Ovary (tissue), 9 donors: ENCODE data around the gene PSTK. TPM values are rescaled to one million over a fixed set of nuclear protein-coding genes. Genes with fewer than 3 reads are reported as not detected.

Experiments
- DNase-seq, 5 donors: peaks; one replicate each; pipeline ENCODE4 v3.0.0-alpha.2; 2019 to 2020
- H3K27ac ChIP-seq, 2 donors: fragments of 200-600 bp; one replicate each; pipeline versions ENCODE4 v1.5.1 to v1.8.0; 2019 to 2022
- H3K27me3 ChIP-seq: fragments of 200-600 bp; one replicate; pipeline ENCODE4 v1.8.0; 2022
- H3K36me3 ChIP-seq: fragments of 200-600 bp; sonication (generic); one replicate; pipeline ENCODE4 v1.5.1; 2019
- H3K4me1 ChIP-seq: one replicate; pipeline ENCODE4 v1.8.1; 2013; ENCODE audit warnings: mild to moderate bottlenecking, moderate library complexity; ENCODE audit not compliant: insufficient read depth
- H3K4me3 ChIP-seq: fragments of 200-600 bp; sonication (generic); one replicate; pipeline ENCODE4 v1.5.1; 2017
- H3K9me3 ChIP-seq, 2 donors: fragments of 200-600 bp in 1 of 2; sonication (generic) in 1 of 2; one replicate each; pipeline versions ENCODE4 v1.5.1 to v1.8.1; 2013 to 2019; ENCODE audit warnings: mild to moderate bottlenecking in 1 of 2, moderate library complexity in 1 of 2
- CTCF ChIP-seq, 3 donors: fragments of 450-650 bp in 2 of 3; fragments of 200-600 bp in 1 of 3; IDR thresholded peaks; one replicate each; pipeline versions ENCODE4 v1.5.1 to v1.8.0; 2016 to 2022; ENCODE audit warnings: antibody characterized with exemption in 3 of 3, mild to moderate bottlenecking in 1 of 3
- EP300 ChIP-seq: sonication (generic); formaldehyde crosslinking; IDR thresholded peaks from one replicate; pipeline ENCODE4 v1.6.1; 2017; ENCODE audit warnings: antibody characterized with exemption
- POLR2A ChIP-seq: fragments of 450-650 bp; IDR thresholded peaks from one replicate; pipeline ENCODE4 v1.6.1; 2017; ENCODE audit warnings: antibody characterized with exemption, mild to moderate bottlenecking, moderate library complexity
- WGBS, 3 donors: extraction: QIAGEN DNeasy Blood & Tissue Kit in 1 of 3; methylation state at CpG; one replicate each; pipeline versions ENCODE4 v1.1.5 to v1.1.7; 2013 to 2017; 5-methylcytosine and 5-hydroxymethylcytosine counted together
- intact Hi-C, 4 donors: fragments of 100-400 bp; cut with DNase I; formaldehyde crosslinking; loops; one replicate each; pipeline versions ENCODE4 v1.11.0 to v1.15.1; 2022 to 2023
- polyA plus RNA-seq, 2 donors: library from polyadenylated mRNA; stranded (reverse); fragments of 200-250 nt in 1 of 2; fragments of 350-450 nt in 1 of 2; fragmentation: Illumina TruSeq in 1 of 2; extraction: RNeasy Lipid Tissue Mini Kit (QIAGEN cat#74804) in 1 of 2; gene quantifications; one replicate each; pipeline ENCODE4 v1.2.3, GENCODE V29; 2013 to 2014
- total RNA-seq, 7 donors: library from RNA; depleted of rRNA in 2 of 7; stranded (reverse); fragments of >200 nt in 2 of 7; fragmentation: NEBNext Ultra II Directional in 3 of 7; extraction: Animal tissue kit (Norgen Biotek cat#: 25700) in 3 of 7; gene quantifications; one replicate each; pipeline versions ENCODE4 v1.1.0 to v1.2.4, GENCODE V29; 2016 to 2023
- donor health status: DM: no; HTN: no; CAD: no; lungs with moderate emphysema.
- donor health status: DM: no; HTN: no; CAD: no.
- donor health status: Bipolar disorder and iron deficiency.
- donor health status: DM: yes; HTN: yes; CAD: no.
- donor health status: DM: no; HTN: no; CAD: no.
- donor health status: DM: yes; HTN: yes; CAD: no.

Gene PSTK
- total and polyA plus RNA-seq, 9 donors, result 2.1 to 6.1 (median 3.4) TPM

- intact Hi-C loops, result no loop called here
- H3K36me3 ChIP-seq, result no peaks in the 10 kb centered on the region
- no peaks in the 10 kb centered on the region for H3K4me1 ChIP-seq
- TF ChIP-seq EP300, result no peak
- no peak for TF ChIP-seq CTCF (IDR thresholded peaks at IDR 0.05)
- no peak for TF ChIP-seq POLR2A
- no peak overlapping the region for H3K4me3 ChIP-seq
- DNase-seq, result no peak
- H3K27me3 ChIP-seq, result no peaks in the 10 kb centered on the region
- H3K9me3 ChIP-seq, result no peaks in the 10 kb centered on the region
- H3K27ac ChIP-seq, result no peak overlapping the region
- 65 to 81% (median 68%) methylated on average over 1 of the region's 1 CpG for WGBS, 3 donors
Observed at GRCh38 chr10:122939856-122940543, 40.2 kb upstream of the PSTK start.

GRCh38 chr10:122949296-122949695, 30.9 kb upstream of the PSTK start:
- H3K36me3 ChIP-seq, result no peaks in the 10 kb centered on the region
- no peaks in the 10 kb centered on the region for H3K9me3 ChIP-seq
- no peak overlapping the region for H3K27ac ChIP-seq
- no peaks in the 10 kb centered on the region for H3K27me3 ChIP-seq
- 95 to 98% (median 98%) methylated on average over 3 of the region's 3 CpGs for WGBS, 3 donors
- intact Hi-C loops, result no loop called here
- TF ChIP-seq CTCF (IDR thresholded peaks at IDR 0.05) (no peak), EP300 (no peak), POLR2A (no peak)
- no peak overlapping the region for H3K4me3 ChIP-seq
- DNase-seq, result no peak
- peaks cover 4% of the 10 kb centered on the region for H3K4me1 ChIP-seq

GRCh38 chr10:122953902-122954730, 26.1 kb upstream of the PSTK start, which contains the start of gene C10orf88:
TSS of gene C10orf88 (minus strand) at chr10:122954227. CDS start at chr10:122954178, 49 bp downstream.
- Histone ChIP-seq H3K27ac (peak within 1 kb of the TSS in 1 of 2 donors; percentile 38), H3K36me3 (no peaks in the 10 kb centered on the region), H3K4me1 (peaks cover 7% of the 10 kb centered on the region), H3K9me3 (no peaks in the 10 kb centered on the region), H3K4me3 (peak within 1 kb of the TSS; percentile 88), H3K27me3 (no peaks in the 10 kb centered on the region)
- peak; percentile 17 for TF ChIP-seq POLR2A
- no peak for TF ChIP-seq EP300
- TF ChIP-seq CTCF (IDR thresholded peaks at IDR 0.05), result no peak
- WGBS, 3 donors, result 2 to 5% (median 5%) methylated on average over 72 to 77 of the region's 77 CpGs
- intact Hi-C loops, result no loop called here
- DNase-seq, result peak; percentile 96 to 98 (median 97)

GRCh38 chr10:122954731-122955050, 25.5 kb upstream of the PSTK start:
- H3K4me1 ChIP-seq, result peaks cover 7% of the 10 kb centered on the region
- WGBS, 3 donors, result 61 to 66% (median 64%) methylated on average over 8 to 13 of the region's 13 CpGs
- no peaks in the 10 kb centered on the region for H3K27me3 ChIP-seq
- H3K36me3 ChIP-seq, result no peaks in the 10 kb centered on the region
- H3K9me3 ChIP-seq, result no peaks in the 10 kb centered on the region
- H3K4me3 ChIP-seq, result peak overlapping the region; percentile 88
- TF ChIP-seq POLR2A (no peak), CTCF (IDR thresholded peaks at IDR 0.05) (no peak), EP300 (no peak)
- H3K27ac ChIP-seq, result peak overlapping the region in 1 of 2 donors; percentile 38
- DNase-seq, result peak in 1 of 5 donors; percentile 52
- intact Hi-C loops, result no loop called here
